K562 (cell line): ENCODE results near the gene ITGBL1. TPM values are rescaled to one million over a fixed set of nuclear protein-coding genes. Genes with fewer than 3 reads are reported as not detected.

ENCODE experiments used
- ATAC-seq: fragments of 200-7000 bp; cut with Tn5 transposase; 3 replicates; pipeline ENCODE4 v1.9.1; 2020; ENCODE audit warnings: moderate library complexity
- BruUV-seq: library from RNA; stranded (reverse); fragments of 400-500 nt; replicated peaks from 2 replicates; lab custom pipeline; 2021; lab: Mats Ljungman, UMichigan
- CTCF ChIA-PET: fragments of 300-600 bp; formaldehyde crosslinking; extraction: SDS; loops from one replicate; lab custom pipeline; 2021; ENCODE audit warnings: low intra/inter-chr PET ratio; lab: Yijun Ruan, JAX
- POLR2A ChIA-PET: fragments of 300-600, 350-650 bp; sonication (Branson Sonifier 250); formaldehyde crosslinking; extraction: SDS; loops from one replicate; lab custom pipeline; 2021; ENCODE audit warnings: antibody characterized with exemption, inconsistent platforms; lab: Yijun Ruan, JAX
- DNase-seq, 4 experiments: peaks; one replicate each; pipeline versions ENCODE4 v3.0.0 to v3.0.0-alpha.2; 2011 to 2018; ENCODE audit warnings: low spot score in 3 of 4, mixed read lengths in 3 of 4; ENCODE audit errors: extremely low read depth in 1 of 4
- FAIRE-seq: peaks from 2 replicates; lab custom pipeline; 2011; peaks lifted over from hg19 to GRCh38; lab: Jason Lieb, UNC
- H2AFZ ChIP-seq: 2 replicates; pipeline ENCODE4 v1.6.0; 2011; ENCODE audit warnings: low read depth, low read length, control low read depth, inconsistent platforms
- H3K27ac ChIP-seq: fragments of 200-600 bp; 3 replicates; pipeline ENCODE4 v1.8.0; 2011; ENCODE audit warnings: low read depth, mild to moderate bottlenecking, control low read depth, inconsistent platforms, low read length, moderate library complexity, mixed read lengths; ENCODE audit errors: extremely low read depth
- H3K27me3 ChIP-seq, 2 experiments: fragments of 300-600 bp in 1 of 2; 2 replicates in 1 of 2; 3 replicates in 1 of 2; pipeline versions ENCODE4 v1.6.0 to v1.8.0; 2011; ENCODE audit warnings: inconsistent platforms in 2 of 2, low read length in 2 of 2, mild to moderate bottlenecking in 1 of 2, mixed read lengths in 1 of 2, moderate library complexity in 1 of 2; ENCODE audit not compliant: control insufficient read depth in 2 of 2, insufficient read depth in 2 of 2
- H3K36me3 ChIP-seq: fragments of 300-600 bp; 3 replicates; pipeline ENCODE4 v1.8.0; 2011; ENCODE audit warnings: mild to moderate bottlenecking, low read length, inconsistent platforms; ENCODE audit not compliant: control insufficient read depth, insufficient read depth
- H3K4me1 ChIP-seq, 2 experiments: fragments of 200-600 bp in 1 of 2; replicated peaks in 1 of 2; 2 replicates in 1 of 2; 3 replicates in 1 of 2; pipeline versions ENCODE4 v1.5.1 to v1.8.0; 2011; ENCODE audit warnings: inconsistent platforms in 2 of 2, low read length in 2 of 2, mild to moderate bottlenecking in 1 of 2, mixed read lengths in 1 of 2, moderate library complexity in 1 of 2; ENCODE audit not compliant: control insufficient read depth in 2 of 2, insufficient read depth in 2 of 2
- H3K4me2 ChIP-seq: 2 replicates; pipeline ENCODE4 v1.6.1; 2011; ENCODE audit warnings: low read length, control low read depth, inconsistent platforms, mixed read lengths; ENCODE audit not compliant: insufficient read depth
- H3K4me3 ChIP-seq: fragments of 200-600 bp; sonication (generic), shearing (Covaris generic); 2 replicates; pipeline ENCODE4 v1.5.1; 2016; ENCODE audit warnings: control low read depth, inconsistent platforms
- H3K79me2 ChIP-seq: fragments of 200-600 bp; 3 replicates; pipeline ENCODE4 v1.8.0; 2011; ENCODE audit warnings: low read length, inconsistent platforms; ENCODE audit not compliant: control insufficient read depth, insufficient read depth
- H3K9ac ChIP-seq, 2 experiments: 2 replicates each; pipeline versions ENCODE4 v1.6.0 to v1.6.1; 2011; ENCODE audit warnings: low read depth in 2 of 2, low read length in 2 of 2, control low read depth in 1 of 2, inconsistent platforms in 1 of 2, mild to moderate bottlenecking in 1 of 2, mixed read lengths in 1 of 2; ENCODE audit not compliant: insufficient read depth in 1 of 2
- H3K9me1 ChIP-seq: one replicate; pipeline ENCODE4 v1.6.0; 2011; ENCODE audit warnings: inconsistent platforms, mild to moderate bottlenecking, low read length, moderate library complexity; ENCODE audit not compliant: control insufficient read depth, insufficient read depth
- H3K9me3 ChIP-seq: replicated peaks from 2 replicates; pipeline ENCODE4 v1.5.1; 2011; ENCODE audit warnings: low read depth, low read length, inconsistent platforms; ENCODE audit not compliant: control insufficient read depth, insufficient read depth
- H4K20me1 ChIP-seq: replicated peaks from 2 replicates; pipeline ENCODE4 v1.6.1; 2011; ENCODE audit warnings: low read length, inconsistent platforms, mixed read lengths; ENCODE audit not compliant: control insufficient read depth, insufficient read depth
- FIP1L1 ChIP-seq: fragments of 200-400 bp; formaldehyde crosslinking; IDR thresholded peaks from 2 replicates; pipeline ENCODE4 v1.6.1; 2018; ENCODE audit warnings: mild to moderate bottlenecking, low read depth, low read length; ENCODE audit not compliant: poor library complexity, severe bottlenecking
- PHB ChIP-seq: fragments of 250-450 bp; sonication (Bioruptor Pico); IDR thresholded peaks from 2 replicates; pipeline ENCODE4 v1.5.0; 2021
- SRSF1 ChIP-seq: fragments of 200-400 bp; formaldehyde crosslinking; IDR thresholded peaks from 2 replicates; pipeline ENCODE4 v1.6.1; 2017; ENCODE audit warnings: mild to moderate bottlenecking, low read depth, low read length, moderate library complexity
- ZKSCAN3 ChIP-seq: fragments of 250-450 bp; sonication (Bioruptor Pico); IDR thresholded peaks from 2 replicates; pipeline ENCODE4 v1.4.0; 2020
- ZNF174 ChIP-seq: fragments of 250-450 bp; sonication (Bioruptor Pico); IDR thresholded peaks from 2 replicates; pipeline ENCODE4 v1.4.0; 2020; ENCODE audit warnings: mild to moderate bottlenecking
- WGBS: fragments of 100-300 bp; shearing (Covaris generic); methylation state at CpG from one replicate; pipeline ENCODE4 v1.1.6; 2016; ENCODE audit warnings: low coverage, mixed read lengths; ENCODE audit not compliant: insufficient coverage; ENCODE audit errors: missing lambda C conversion rate; 5-methylcytosine and 5-hydroxymethylcytosine counted together
- in situ Hi-C: fragments of 300-500 bp; cut with MboI; formaldehyde crosslinking; loops from 4 replicates; pipeline ENCODE4 v1.15.0; 2018; ENCODE audit warnings: inconsistent platforms, mixed read lengths
- intact Hi-C: fragments of 100-400 bp; cut with micrococcal nuclease; formaldehyde crosslinking; loops from 2 replicates; pipeline ENCODE4 v1.14.2; 2022
- polyA plus RNA-seq, 8 experiments: library from polyadenylated mRNA; depleted of rRNA in 4 of 8; stranded (reverse) in 5 of 8; unstranded in 3 of 8; fragments of >200 nt; fragmentation: Nextera tagmentation in 2 of 8; fragmentation: Illumina TruSeq in 1 of 8; extraction: Ambion mirVana in 2 of 8; extraction: Trizol in 1 of 8; gene quantifications; 2 replicates each; pipeline versions ENCODE4 v1.2.1 to v1.2.3, GENCODE V29; 2011 to 2014; ENCODE audit warnings: inconsistent platforms in 1 of 8, missing spikeins in 1 of 8
- total RNA-seq, 7 experiments: library from RNA; depleted of rRNA in 6 of 7; stranded (reverse); fragments of >200 nt in 6 of 7; fragmentation: Illumina TruSeq in 2 of 7; extraction: Trizol in 2 of 7; gene quantifications; 2 replicates each; pipeline versions ENCODE4 v1.2.1 to v1.2.3, GENCODE V29; 2011 to 2021; ENCODE audit warnings: low replicate concordance in 1 of 7
- TF ChIP-seq, protein P1 (sequence below): fragments of 250-450 bp; sonication (Bioruptor Pico); IDR thresholded peaks from 2 replicates; pipeline ENCODE4 v1.5.0; 2021; ENCODE audit warnings: mild to moderate bottlenecking, moderate library complexity
- TF ChIP-seq, protein P2 (sequence below): fragments of 450-650 bp; formaldehyde crosslinking; IDR thresholded peaks from 2 replicates; pipeline ENCODE4 v1.4.0; 2022; ENCODE audit warnings: mild to moderate bottlenecking, moderate library complexity
- TF ChIP-seq, protein P3 (sequence below): sonication (generic); formaldehyde crosslinking; IDR thresholded peaks from 2 replicates; pipeline ENCODE4 v1.8.0; 2022; ENCODE audit warnings: mild to moderate bottlenecking, missing genetic modification reagents
- TF ChIP-seq, protein P4 (sequence below): IDR thresholded peaks from 2 replicates; pipeline ENCODE4 v1.6.1; 2012; ENCODE audit warnings: low read depth, low read length, improper control_type of control experiment, borderline replicate concordance

The ITGBL1 gene
- total and polyA plus RNA-seq, 9 of the 15 experiments (the other 6 are each of a cell fraction or from before 2014, with no cell fraction given) = 0.04 to 0.73 (median 0.32) TPM; not detected in 1

DNA sequence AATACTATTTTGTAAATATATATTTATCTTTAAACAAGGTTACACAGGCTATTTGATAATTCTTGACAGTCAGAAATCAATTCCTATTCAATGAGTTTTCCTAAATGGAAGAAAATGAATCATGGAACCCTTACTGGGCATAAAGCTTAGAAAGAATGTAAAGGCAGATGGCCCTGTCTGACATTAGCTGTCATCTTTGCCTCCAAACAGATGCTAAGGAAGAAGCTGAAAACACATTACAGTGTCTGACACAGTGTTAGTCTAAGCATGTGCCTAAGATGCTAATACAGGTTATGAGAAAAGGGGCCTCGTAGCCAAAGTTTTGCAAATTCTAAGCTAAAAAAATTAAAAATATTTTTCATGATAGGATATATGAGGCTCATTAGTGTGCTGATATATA, 112.8 kb downstream of the ITGBL1 start (continued):
- TF ChIP-seq, protein P1, sequence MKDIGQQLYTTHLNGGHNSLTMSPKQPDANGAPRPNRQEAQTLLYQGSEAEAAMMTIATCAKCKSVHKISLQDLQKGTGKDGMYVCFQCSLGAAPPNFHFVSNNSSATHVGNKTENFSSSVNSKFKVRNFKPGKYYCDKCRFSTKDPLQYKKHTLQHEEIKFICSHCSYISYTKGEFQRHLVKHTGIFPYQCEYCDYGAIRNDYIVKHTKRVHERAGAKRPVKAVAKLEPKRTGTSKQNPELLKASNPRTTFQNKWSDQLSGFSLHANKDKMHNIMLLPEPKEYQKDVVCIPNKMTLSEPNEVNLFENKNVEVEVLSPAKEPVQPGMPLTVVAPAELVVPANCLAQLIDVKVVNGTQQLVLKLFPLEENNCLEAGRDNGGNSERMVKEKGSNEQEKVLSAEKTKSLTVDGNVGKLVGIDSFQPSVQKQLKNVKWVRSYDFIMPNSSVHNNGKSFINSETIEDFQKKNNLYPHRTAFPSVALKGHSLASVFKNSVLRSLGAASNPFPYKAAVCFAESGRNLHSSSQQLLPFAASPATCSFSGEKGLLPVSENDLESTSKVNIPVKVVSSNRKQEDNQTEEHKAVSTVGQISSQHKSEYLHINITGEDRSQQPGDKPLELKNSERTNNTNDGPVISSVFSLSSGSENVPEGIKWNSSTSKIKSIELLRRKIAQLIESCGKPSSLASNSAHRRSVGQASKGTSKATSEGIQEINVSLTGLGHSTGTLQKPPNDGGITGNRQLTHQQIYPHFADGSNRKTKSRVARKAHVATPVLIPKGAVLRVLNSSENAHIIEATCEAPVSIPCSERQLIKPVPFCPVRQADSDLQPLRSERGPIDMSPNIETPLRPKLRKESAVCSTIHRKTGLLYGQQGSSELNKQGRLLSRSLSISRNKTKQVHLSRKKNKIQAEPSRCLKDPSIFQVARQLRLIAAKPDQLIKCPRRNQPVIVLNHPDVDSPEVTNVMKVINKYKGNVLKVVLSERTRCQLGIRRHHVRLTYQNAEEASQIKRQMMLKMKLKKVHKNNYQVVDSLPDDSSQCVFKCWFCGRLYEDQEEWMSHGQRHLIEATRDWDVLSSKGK (CRISPR knock-in tag) = no peak
- TF ChIP-seq SRSF1 = no peak

DNA sequence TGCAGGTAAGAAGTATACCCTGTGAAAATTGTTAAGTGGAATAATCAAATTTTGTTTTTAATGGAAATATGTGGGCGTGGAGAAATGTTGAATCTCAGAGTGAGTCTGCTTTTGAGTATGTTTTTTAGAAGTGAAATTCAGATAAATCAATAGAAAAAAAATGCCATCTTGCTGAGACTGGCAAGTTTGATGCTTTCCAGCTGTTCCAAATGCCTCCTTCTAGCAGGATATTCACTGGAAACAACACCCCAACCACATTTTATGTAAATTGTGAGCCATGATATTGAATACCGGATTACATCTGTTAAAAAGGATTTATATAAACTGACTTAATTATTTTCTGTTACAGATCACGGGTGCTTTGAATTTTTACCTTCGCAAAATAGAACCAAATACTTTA, 115.4 kb downstream of the ITGBL1 start:
- POLR2A ChIA-PET = no interaction called here
- ATAC-seq = no peak

More for the DNA sequence above, 115.4 kb downstream of the ITGBL1 start:
- no peaks in the 10 kb centered on the region for H3K79me2 ChIP-seq
- H3K4me1 ChIP-seq = no peaks in the 10 kb centered on the region
- no peak overlapping the region for H3K4me2 ChIP-seq
- in situ Hi-C loops = no loop called here
- no peak overlapping the region for H3K27ac ChIP-seq
- H3K9me1 ChIP-seq = no peaks in the 10 kb centered on the region
- H3K9me3 ChIP-seq = no peaks in the 10 kb centered on the region
- H3K36me3 ChIP-seq = no peaks in the 10 kb centered on the region
- TF ChIP-seq, protein P2, sequence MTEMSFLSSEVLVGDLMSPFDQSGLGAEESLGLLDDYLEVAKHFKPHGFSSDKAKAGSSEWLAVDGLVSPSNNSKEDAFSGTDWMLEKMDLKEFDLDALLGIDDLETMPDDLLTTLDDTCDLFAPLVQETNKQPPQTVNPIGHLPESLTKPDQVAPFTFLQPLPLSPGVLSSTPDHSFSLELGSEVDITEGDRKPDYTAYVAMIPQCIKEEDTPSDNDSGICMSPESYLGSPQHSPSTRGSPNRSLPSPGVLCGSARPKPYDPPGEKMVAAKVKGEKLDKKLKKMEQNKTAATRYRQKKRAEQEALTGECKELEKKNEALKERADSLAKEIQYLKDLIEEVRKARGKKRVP = no peak
- TF ChIP-seq ZKSCAN3 (CRISPR knock-in tag) (no peak), FIP1L1 (no peak), ZNF174 (no peak), PHB (CRISPR knock-in tag) (no peak)
- TF ChIP-seq, protein P3, sequence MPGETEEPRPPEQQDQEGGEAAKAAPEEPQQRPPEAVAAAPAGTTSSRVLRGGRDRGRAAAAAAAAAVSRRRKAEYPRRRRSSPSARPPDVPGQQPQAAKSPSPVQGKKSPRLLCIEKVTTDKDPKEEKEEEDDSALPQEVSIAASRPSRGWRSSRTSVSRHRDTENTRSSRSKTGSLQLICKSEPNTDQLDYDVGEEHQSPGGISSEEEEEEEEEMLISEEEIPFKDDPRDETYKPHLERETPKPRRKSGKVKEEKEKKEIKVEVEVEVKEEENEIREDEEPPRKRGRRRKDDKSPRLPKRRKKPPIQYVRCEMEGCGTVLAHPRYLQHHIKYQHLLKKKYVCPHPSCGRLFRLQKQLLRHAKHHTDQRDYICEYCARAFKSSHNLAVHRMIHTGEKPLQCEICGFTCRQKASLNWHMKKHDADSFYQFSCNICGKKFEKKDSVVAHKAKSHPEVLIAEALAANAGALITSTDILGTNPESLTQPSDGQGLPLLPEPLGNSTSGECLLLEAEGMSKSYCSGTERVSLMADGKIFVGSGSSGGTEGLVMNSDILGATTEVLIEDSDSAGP (CRISPR knock-in tag) = no peak
- TF ChIP-seq, protein P4, sequence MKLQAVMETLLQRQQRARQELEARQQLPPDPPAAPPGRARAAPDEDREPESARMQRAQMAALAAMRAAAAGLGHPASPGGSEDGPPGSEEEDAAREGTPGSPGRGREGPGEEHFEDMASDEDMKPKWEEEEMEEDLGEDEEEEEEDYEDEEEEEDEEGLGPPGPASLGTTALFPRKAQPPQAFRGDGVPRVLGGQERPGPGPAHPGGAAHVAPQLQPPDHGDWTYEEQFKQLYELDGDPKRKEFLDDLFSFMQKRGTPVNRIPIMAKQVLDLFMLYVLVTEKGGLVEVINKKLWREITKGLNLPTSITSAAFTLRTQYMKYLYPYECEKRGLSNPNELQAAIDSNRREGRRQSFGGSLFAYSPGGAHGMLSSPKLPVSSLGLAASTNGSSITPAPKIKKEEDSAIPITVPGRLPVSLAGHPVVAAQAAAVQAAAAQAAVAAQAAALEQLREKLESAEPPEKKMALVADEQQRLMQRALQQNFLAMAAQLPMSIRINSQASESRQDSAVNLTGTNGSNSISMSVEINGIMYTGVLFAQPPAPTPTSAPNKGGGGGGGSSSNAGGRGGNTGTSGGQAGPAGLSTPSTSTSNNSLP = no peak
- TF ChIP-seq, all 486 proteins: peak for 0
- FAIRE-seq = no peak
- Histone ChIP-seq H4K20me1 (no peaks in the 10 kb centered on the region), H3K4me3 (no peak overlapping the region), H2AFZ (no peak overlapping the region), H3K9ac (no peak overlapping the region), H3K27me3 (no peaks in the 10 kb centered on the region)
- CTCF ChIA-PET = no interaction called here
- intact Hi-C loops = no loop called here
- BruUV-seq = no TSS peak
- WGBS = 0% methylated on average over 4 of the region's 4 CpGs
- DNase-seq = no peak
